ENCODE data around the gene FAM76A. TPM values are rescaled to one million over a fixed set of nuclear protein-coding genes. Genes with fewer than 3 reads are reported as not detected.

Gene FAM76A
- total RNA-seq, 1 experiment from 2014 or later: 9.6 TPM

- BruUV-seq (replicated peaks): no TSS peak
- POLR2A ChIA-PET: interaction anchor here (1.4 kb wide), 1 partner anchor 48 kb away, joined by 3 read pairs; the partner anchor contains the start of gene IFI6
- Histone ChIP-seq H3K9me3 (ENCODE audit: control insufficient read depth in 1 of 2, insufficient read depth in 1 of 2, low read depth in 1 of 2, low read length in 2 of 2) (peaks cover 0 to 3% of the 10 kb centered on the region in 2 experiments; a peak in 1 of 4 replicates), H3K36me3 (ENCODE audit: control insufficient read depth in 1 of 2, insufficient read depth in 2 of 2, low read length in 2 of 2) (no peaks in the 10 kb centered on the region), H3K27ac (ENCODE audit: low read depth, low read length) (no peak overlapping the region), H3K4me1 (ENCODE audit: control insufficient read depth in 1 of 2, insufficient read depth in 2 of 2, low read length in 2 of 2) (no peaks in the 10 kb centered on the region), H2AFZ (ENCODE audit: low read depth, low read length, poor library complexity, severe bottlenecking) (no peak overlapping the region), H3K79me2 (ENCODE audit: insufficient read depth, low read length) (no peaks in the 10 kb centered on the region), H3K4me2 (ENCODE audit: low read length) (no peak overlapping the region), H3K9me2 (ENCODE audit: insufficient read depth) (no peaks in the 10 kb centered on the region), H4K20me1 (ENCODE audit: insufficient read depth) (no peaks in the 10 kb centered on the region), H3K27me3 (ENCODE audit: insufficient read depth, low read length) (no peaks in the 10 kb centered on the region), H3K9ac (ENCODE audit: low read length) (no peak overlapping the region), H3K4me3 (replicated peaks in 1 of 2; ENCODE audit: low read depth in 1 of 2, low read length in 2 of 2) (no peak overlapping the region)
- TF ChIP-seq CTCF (IDR thresholded peaks at IDR 0.05 in 2 of 3, conservative IDR thresholded peaks at IDR 0.05 in 1 of 3; ENCODE audit: borderline replicate concordance in 1 of 3, insufficient read depth in 1 of 3, low read depth in 2 of 3, low read length in 2 of 3) (peak in 2 of 3 experiments; percentile 14 to 31; a peak in 3 of 6 replicates), CBX3 (IDR thresholded peaks at IDR 0.05; ENCODE audit: low read depth) (no peak), RAD21 (IDR thresholded peaks at IDR 0.05; ENCODE audit: low read depth) (peak; percentile 35; the same call in 1 of the 2 replicates)
- CTCF ChIA-PET: interaction anchor here (0.7 to 1.5 kb wide), 4 partner anchors 47 to 57 kb away, joined by 3 to 5 read pairs (median 4); partner anchors contain the start of gene IFI6
- DNase-seq (ENCODE audit: low read depth, low spot score) (no peak), ATAC-seq (peak; percentile 64)
- intact Hi-C loops (cut with micrococcal nuclease): no loop called here
- RAD21 ChIA-PET (ENCODE audit: low non-redundant PET in 1 of 2, low total read pairs in 2 of 2, uncharacterized antibody in 2 of 2, unreplicated experiment in 2 of 2): no interaction called here
Measured at GRCh38 chr1:27719286-27720251, 6.2 kb upstream of the FAM76A start.

- no peaks in the 10 kb centered on the region for H3K79me2 ChIP-seq (ENCODE audit: insufficient read depth, low read length)
- ATAC-seq (no peak), DNase-seq (ENCODE audit: low read depth, low spot score) (no peak)
- no peaks in the 10 kb centered on the region for H3K36me3 ChIP-seq (ENCODE audit: control insufficient read depth in 1 of 2, insufficient read depth in 2 of 2, low read length in 2 of 2)
- TF ChIP-seq MAX (IDR thresholded peaks at IDR 0.05) (no peak), ZFX (IDR thresholded peaks at IDR 0.05) (no peak), FOSL1 (IDR thresholded peaks at IDR 0.05; ENCODE audit: low read depth) (no peak), SIN3A (IDR thresholded peaks at IDR 0.05; ENCODE audit: low read depth) (no peak), ELF1 (IDR thresholded peaks at IDR 0.05; ENCODE audit: borderline replicate concordance, low read depth) (no peak)
- CTCF ChIA-PET: interaction anchor here (1.0 to 1.6 kb wide), 6 partner anchors 35 to 119 kb away, joined by 3 to 11 read pairs (median 5); partner anchors contain the start of gene STX12
- POLR2A ChIA-PET: interaction anchor here (0.7 to 1.8 kb wide), 6 partner anchors 12 to 109 kb away, joined by 3 to 15 read pairs (median 4); partner anchors contain the start of genes IFI6, PPP1R8 and STX12
- no peak overlapping the region for H3K4me3 ChIP-seq (replicated peaks in 1 of 2; ENCODE audit: low read depth in 1 of 2, low read length in 2 of 2)
- intact Hi-C loops (cut with micrococcal nuclease): no loop called here
- no peak overlapping the region for H2AFZ ChIP-seq (ENCODE audit: low read depth, low read length, poor library complexity, severe bottlenecking)
- RAD21 ChIA-PET (ENCODE audit: low non-redundant PET in 1 of 2, low total read pairs in 2 of 2, uncharacterized antibody in 2 of 2, unreplicated experiment in 2 of 2): interaction anchor here in 1 of 2 experiments (0.9 kb wide), 1 partner anchor 53 kb away, joined by 3 read pairs; the partner anchor contains the start of gene IFI6
- TSS peak; percentile 54 for BruUV-seq (replicated peaks)
- H3K27me3 ChIP-seq (ENCODE audit: insufficient read depth, low read length): no peaks in the 10 kb centered on the region
- H3K9ac ChIP-seq (ENCODE audit: low read length): no peak overlapping the region
- H3K9me2 ChIP-seq (ENCODE audit: insufficient read depth): no peaks in the 10 kb centered on the region
- H4K20me1 ChIP-seq (ENCODE audit: insufficient read depth): no peaks in the 10 kb centered on the region
- peak overlapping the region; percentile 28 for H3K27ac ChIP-seq (ENCODE audit: low read depth, low read length)
- H3K4me1 ChIP-seq (ENCODE audit: control insufficient read depth in 1 of 2, insufficient read depth in 2 of 2, low read length in 2 of 2): peaks cover 10 to 17% of the 10 kb centered on the region in 2 experiments
- H3K4me2 ChIP-seq (ENCODE audit: low read length): peak overlapping the region; percentile 35; the same call in 1 of the 2 replicates
- H3K9me3 ChIP-seq (ENCODE audit: control insufficient read depth in 1 of 2, insufficient read depth in 1 of 2, low read depth in 1 of 2, low read length in 2 of 2): no peaks in the 10 kb centered on the region
Measured at GRCh38 chr1:27724961-27725373, 794 bp upstream of the FAM76A start.
